ENCODE results near the gene IL17RE.
A peak's percentile ranks its signal among the peaks of the same experiment; 100 is the strongest.
"Not testable (repeated sequence)": the region's sequence is repeated elsewhere in the genome, so short reads cannot be mapped to it uniquely, and the experiment has no call there.

The IL17RE gene

DNA sequence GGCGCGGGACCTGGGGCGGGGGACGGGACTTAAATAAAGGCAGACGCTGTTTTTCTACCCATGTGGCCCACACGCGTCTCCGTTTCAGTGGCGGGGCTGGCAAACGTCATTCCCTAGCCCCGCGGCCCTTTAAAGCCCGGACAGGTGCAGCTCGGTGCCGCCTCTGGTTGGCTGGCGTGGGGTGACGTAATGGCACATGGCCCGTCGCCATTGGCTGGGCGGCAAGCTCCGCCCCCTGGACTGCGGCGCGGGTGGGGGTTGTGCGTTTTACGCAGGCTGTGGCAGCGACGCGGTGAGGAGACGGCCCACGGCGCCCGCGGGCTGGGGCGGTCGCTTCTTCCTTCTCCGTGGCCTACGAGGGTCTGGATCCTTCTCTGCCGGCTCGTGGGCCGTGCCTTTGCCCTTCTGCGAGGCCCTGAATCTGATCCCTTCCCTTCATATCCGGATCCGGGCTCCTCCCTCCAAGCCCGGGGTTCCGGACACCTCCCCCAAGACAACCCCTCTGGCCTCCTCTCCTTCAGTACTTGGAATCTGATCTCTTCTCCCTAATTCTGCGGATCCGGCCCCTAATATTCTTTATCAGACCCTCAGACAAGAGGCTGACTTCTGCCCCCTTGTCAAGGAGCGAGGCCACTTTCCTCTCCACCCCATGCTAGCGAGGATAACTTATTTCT, 31.1 kb downstream of the IL17RE start, which contains the start of gene CRELD1:
TSS of gene CRELD1 (plus strand) at position 274 of the 674 bp plus-strand sequence. CDS start 605 bp downstream, outside the sequence.
- TF ChIP-seq CTCF (IDR thresholded peaks at IDR 0.05; ENCODE audit: extremely low read depth, missing control alignments): no peak

DNA sequence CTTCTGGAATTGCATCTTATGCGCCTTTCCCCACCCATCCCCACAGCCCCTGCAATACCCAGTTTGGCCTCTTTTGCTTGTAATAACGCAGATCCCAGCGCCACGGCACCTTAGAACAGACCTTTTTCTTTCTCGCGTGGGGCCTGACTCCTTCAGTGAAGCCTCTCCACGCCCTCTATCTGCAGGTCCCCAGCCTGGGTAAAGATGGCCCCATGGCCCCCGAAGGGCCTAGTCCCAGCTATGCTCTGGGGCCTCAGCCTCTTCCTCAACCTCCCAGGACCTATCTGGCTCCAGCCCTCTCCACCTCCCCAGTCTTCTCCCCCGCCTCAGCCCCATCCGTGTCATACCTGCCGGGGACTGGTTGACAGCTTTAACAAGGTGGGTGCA, 31.6 kb downstream of the IL17RE start:
- TF ChIP-seq CTCF (IDR thresholded peaks at IDR 0.05; ENCODE audit: extremely low read depth, missing control alignments): no peak
- no peak for DNase-seq (ENCODE audit: low spot score)

More for the DNA sequence above, 31.1 kb downstream of the IL17RE start, which contains the start of gene CRELD1:
- DNase-seq (ENCODE audit: low spot score): peak; percentile 97

DNA sequence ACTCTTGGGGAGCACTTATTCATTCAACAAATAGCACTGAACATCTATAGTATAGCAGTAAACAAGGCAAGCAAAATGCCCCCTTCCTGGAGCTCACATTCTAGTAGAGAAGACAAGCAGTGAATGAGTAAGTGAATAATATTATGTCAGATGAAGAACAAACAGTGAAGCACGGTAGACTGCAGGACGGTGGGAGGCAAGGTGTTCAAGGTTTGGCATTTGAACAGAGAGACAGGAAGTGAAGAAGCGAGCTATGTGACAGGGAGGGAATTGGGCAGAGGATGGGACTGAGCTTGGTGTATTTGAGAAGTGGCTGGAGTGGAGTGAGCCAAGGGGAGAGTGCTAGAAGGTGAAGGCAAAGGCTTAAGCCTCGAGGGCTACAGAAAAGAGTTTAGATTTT, 32.3 kb downstream of the IL17RE start:
- no peak for TF ChIP-seq CTCF (IDR thresholded peaks at IDR 0.05; ENCODE audit: extremely low read depth, missing control alignments)
- DNase-seq (ENCODE audit: low spot score): no peak

DNA sequence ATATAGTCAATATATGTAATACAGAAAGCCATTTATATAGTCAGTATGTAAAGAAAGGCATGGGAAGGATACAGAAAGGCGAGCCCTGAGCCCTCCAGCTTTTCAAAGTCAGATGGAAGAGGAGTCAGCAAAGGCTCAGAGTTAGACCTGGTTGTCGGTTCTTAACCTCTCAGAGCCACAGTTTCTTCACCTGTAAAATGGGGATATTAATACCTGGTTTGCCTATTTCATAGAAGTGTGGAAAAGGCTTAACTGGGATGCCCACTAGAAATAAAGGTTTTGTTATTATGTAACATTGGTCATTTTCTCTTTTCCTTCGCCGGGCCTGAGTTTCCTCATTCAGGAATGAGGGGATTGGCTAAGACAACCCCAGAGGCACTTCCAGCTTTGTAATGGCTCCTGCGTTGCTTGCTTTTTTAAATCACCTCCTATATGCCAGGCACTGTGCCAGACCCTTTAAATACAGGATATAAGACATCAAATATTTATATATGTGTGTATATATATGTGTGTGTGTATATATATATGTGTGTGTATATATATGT, 33.4 kb downstream of the IL17RE start:
- DNase-seq (ENCODE audit: low spot score): no peak
- TF ChIP-seq CTCF (IDR thresholded peaks at IDR 0.05; ENCODE audit: extremely low read depth, missing control alignments): no peak

DNA sequence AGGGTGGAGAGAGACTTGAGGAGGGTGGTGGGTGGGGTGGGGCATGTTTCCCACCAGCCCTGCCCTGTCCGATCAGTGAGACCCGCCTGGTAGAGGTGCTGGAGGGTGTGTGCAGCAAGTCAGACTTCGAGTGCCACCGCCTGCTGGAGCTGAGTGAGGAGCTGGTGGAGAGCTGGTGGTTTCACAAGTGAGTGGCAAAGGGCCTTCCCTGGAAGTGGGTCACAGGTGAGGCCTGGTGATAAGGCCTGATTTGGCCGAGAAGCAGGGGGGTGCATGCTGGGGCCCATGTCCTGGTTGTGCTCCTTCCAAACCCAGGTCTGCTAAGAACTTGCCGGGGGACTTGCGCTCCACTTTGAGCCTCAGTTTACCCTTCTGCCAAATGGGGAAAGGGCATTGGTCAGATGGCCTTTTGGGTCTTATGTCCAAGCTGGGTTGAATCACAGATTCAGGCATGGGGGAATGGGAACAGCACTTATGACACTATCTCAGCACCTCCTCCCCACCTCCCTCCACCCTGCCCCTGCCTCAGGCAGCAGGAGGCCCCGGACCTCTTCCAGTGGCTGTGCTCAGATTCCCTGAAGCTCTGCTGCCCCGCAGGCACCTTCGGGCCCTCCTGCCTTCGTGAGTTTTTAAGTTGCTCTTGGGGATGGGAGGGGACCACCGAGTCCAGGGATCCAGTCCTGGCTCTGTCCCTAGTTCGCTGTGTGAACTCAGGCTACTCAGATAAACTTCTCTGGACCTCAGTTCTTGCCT, 35.0 kb downstream of the IL17RE start:
- TF ChIP-seq CTCF (IDR thresholded peaks at IDR 0.05; ENCODE audit: extremely low read depth, missing control alignments): no peak
- DNase-seq (ENCODE audit: low spot score): no peak

DNA sequence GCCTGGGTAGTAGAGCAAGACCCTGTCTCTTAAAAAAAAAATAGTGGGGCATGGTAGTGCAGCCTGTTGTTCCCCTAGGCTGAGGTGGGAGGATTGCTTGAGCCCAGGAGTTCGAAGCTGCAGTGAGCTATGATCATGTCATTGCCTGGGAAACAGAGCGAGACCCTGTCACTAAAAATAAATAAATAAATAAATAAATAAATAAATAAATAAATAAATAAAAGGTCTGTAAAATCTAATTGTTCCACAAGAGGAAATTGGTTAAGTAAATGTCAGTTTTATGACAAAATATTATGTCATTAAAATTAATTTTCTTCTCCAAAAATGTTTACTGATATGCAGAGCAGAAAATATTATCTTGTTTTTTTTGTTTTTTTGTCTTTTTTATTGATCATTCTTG, 36.3 kb downstream of the IL17RE start:
- TF ChIP-seq CTCF (IDR thresholded peaks at IDR 0.05; ENCODE audit: extremely low read depth, missing control alignments): no peak
- no peak for DNase-seq (ENCODE audit: low spot score)

DNA sequence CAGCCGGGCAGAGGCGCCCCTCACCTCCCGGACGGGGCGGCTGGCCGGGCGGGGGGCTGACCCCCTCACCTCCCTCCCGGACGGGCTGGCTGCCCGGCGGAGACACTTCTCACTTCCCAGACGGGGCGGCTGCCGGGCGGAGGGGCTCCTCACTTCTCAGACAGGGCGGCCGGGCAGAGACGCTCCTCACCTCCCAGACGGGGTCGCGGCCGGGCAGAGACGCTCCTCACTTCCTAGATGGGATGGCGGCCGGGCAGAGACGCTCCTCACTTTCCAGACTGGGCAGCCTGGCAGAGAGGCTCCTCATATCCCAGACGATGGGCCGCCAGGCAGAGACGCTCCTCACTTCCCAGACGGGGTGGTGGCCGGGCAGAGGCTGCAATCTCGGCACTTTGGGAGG, 37.3 kb downstream of the IL17RE start:
- not testable (repeated sequence) for DNase-seq (ENCODE audit: low spot score)

Measured in GM20000 (cell line).